ENCODE data around the gene BAHCC1.

BAHCC1 gene

DNA sequence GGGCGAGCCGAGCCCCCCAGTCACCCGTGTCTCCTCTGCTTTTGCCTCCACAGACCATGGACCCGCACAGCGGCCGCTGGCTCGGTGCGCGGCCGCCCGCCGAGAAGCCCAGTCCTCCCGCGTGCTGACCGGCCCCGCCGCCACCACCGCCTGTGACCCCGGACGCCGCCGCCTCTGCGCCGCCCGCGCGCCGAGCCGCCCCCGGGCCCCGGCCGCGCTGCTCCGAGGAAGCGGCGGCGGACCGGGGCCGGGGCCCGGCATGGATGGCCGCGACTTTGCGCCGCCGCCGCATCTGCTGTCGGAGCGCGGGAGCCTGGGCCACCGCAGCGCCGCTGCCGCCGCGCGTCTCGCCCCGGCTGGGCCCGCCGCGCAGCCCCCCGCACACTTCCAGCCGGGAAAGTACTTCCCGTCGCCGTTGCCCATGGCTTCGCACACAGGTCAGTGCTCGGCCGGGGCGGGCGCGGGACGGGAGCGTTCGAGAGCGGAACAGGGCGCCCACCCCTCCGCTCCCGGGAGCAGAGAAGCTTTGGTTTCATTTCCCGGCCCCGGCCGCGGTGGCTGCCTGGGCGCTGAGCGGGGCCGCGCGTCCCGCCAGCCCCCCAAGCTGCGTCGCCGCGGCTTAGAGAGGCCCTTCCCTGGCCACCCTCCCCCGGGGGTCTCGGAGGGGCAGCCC is 4.4 kb downstream of the BAHCC1 start:
- no peak for DNase-seq
- H3K79me2 ChIP-seq (ENCODE audit: control insufficient read depth, insufficient read depth, low read length, poor library complexity), result peaks cover 15% of the 10 kb centered on the region
- H3K4me2 ChIP-seq (ENCODE audit: low read length), result peak overlapping the region; percentile 82
- H4K91ac ChIP-seq (ENCODE audit: low read depth, low read length), result peak overlapping the region; percentile 58
- peak overlapping the region; percentile 63 for H4K8ac ChIP-seq (ENCODE audit: low read depth, low read length)
- H3K79me1 ChIP-seq (ENCODE audit: low read length), result peaks cover 32% of the 10 kb centered on the region
- H2AFZ ChIP-seq (ENCODE audit: insufficient read depth, low read length, poor library complexity), result peak overlapping the region; percentile 50
- no peak overlapping the region for H2BK12ac ChIP-seq (ENCODE audit: low read length)
- H2BK120ac ChIP-seq (ENCODE audit: insufficient read depth, low read length, poor library complexity), result peak overlapping the region; percentile 26
- H3K4ac ChIP-seq (ENCODE audit: low read depth, low read length), result peak overlapping the region; percentile 8
- peak overlapping the region; percentile 77 for H3K4me3 ChIP-seq (ENCODE audit: low read depth, low read length)
- H3K27me3 ChIP-seq (ENCODE audit: insufficient read depth, low read length), result peaks cover 17% of the 10 kb centered on the region
- WGBS (ENCODE audit: extremely low coverage, insufficient coverage, insufficient read length), result no CpG with 5 or more reads among the region's 95 CpGs
- H3K36me3 ChIP-seq (ENCODE audit: control insufficient read depth in 1 of 2, insufficient read depth in 2 of 2, low read length in 2 of 2), result no peaks in the 10 kb centered on the region
- H2AK5ac ChIP-seq (ENCODE audit: low read length), result no peak overlapping the region
- H4K12ac ChIP-seq (ENCODE audit: low read depth, low read length), result no peak overlapping the region
- peak overlapping the region; percentile 75 for H3K18ac ChIP-seq (ENCODE audit: low read length)
- H3K9ac ChIP-seq (ENCODE audit: low read length), result peak overlapping the region; percentile 79
- peaks cover 6% of the 10 kb centered on the region for H3K9me3 ChIP-seq (ENCODE audit: insufficient read depth, low read depth, low read length)
- no peak overlapping the region for H2BK5ac ChIP-seq (ENCODE audit: low read depth, low read length, poor library complexity)
- H3K27ac ChIP-seq (ENCODE audit: low read depth, low read length), result no peak overlapping the region
- peak overlapping the region; percentile 13 for H3K14ac ChIP-seq (ENCODE audit: low read length)
- no peak overlapping the region for H3K23ac ChIP-seq (ENCODE audit: low read length)
- peaks cover 14 to 32% of the 10 kb centered on the region in 2 experiments for H3K4me1 ChIP-seq (ENCODE audit: control insufficient read depth in 1 of 2, insufficient read depth in 2 of 2, low read length in 2 of 2)

DNA sequence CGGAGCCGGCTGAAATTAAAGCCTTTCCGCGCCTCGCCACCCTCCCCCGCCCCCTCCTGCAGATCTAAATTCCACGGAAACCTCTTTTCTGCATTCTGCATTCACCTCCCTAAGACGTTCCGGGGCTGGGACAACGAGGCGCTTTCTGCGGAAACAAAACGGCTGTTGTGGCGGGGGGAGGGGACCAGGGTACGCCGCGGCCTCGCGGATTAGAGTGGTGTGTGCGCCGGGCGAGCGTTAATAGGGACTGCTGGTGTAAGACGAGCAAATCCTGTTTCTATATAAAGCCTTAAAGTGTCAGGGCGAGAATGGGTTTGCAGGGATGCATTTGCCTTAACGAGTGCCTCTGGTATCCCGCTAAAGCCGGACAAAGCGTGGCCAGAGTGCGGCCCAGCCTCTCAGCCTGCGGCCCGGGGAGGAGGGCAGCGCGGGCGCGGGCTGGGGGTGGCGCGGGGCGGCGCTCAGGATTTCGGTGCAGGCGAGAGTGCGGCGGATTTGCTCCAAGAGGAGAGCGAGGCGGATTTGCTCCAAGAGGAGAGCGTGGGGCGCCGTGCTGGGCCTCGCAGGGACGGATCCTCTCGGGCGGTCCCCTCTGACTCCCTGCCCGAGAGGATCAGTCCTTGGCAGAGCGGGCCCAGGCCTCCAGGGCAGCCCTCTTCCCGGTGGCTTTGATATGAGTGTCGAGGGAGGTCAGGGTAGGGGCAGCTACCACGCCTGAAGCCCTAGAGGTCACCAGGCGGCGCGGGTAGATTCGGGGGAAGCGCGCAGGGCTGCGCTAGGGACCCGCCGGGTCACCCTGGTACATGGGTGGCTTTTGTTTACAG is 5.1 kb downstream of the BAHCC1 start:
- peak overlapping the region; percentile 28 for H3K9ac ChIP-seq (ENCODE audit: low read length)
- no peak overlapping the region for H2BK12ac ChIP-seq (ENCODE audit: low read length)
- peak overlapping the region; percentile 82 for H3K4me2 ChIP-seq (ENCODE audit: low read length)
- H4K8ac ChIP-seq (ENCODE audit: low read depth, low read length), result peak overlapping the region; percentile 11
- no peak overlapping the region for H3K23ac ChIP-seq (ENCODE audit: low read length)
- peak overlapping the region; percentile 77 for H3K4me3 ChIP-seq (ENCODE audit: low read depth, low read length)
- H3K18ac ChIP-seq (ENCODE audit: low read length), result peak overlapping the region; percentile 7
- H2AK5ac ChIP-seq (ENCODE audit: low read length), result no peak overlapping the region
- no peak overlapping the region for H3K4ac ChIP-seq (ENCODE audit: low read depth, low read length)
- peaks cover 32% of the 10 kb centered on the region for H3K79me1 ChIP-seq (ENCODE audit: low read length)
- H3K4me1 ChIP-seq (ENCODE audit: control insufficient read depth in 1 of 2, insufficient read depth in 2 of 2, low read length in 2 of 2), result peaks cover 11 to 28% of the 10 kb centered on the region in 2 experiments
- no CpG with 5 or more reads among the region's 67 CpGs for WGBS (ENCODE audit: extremely low coverage, insufficient coverage, insufficient read length)
- H2AFZ ChIP-seq (ENCODE audit: insufficient read depth, low read length, poor library complexity), result peak overlapping the region; percentile 50
- peaks cover 15% of the 10 kb centered on the region for H3K79me2 ChIP-seq (ENCODE audit: control insufficient read depth, insufficient read depth, low read length, poor library complexity)
- no peak overlapping the region for H2BK5ac ChIP-seq (ENCODE audit: low read depth, low read length, poor library complexity)
- no peak overlapping the region for H3K27ac ChIP-seq (ENCODE audit: low read depth, low read length)
- peak overlapping the region; percentile 24 for H3K14ac ChIP-seq (ENCODE audit: low read length)
- H4K12ac ChIP-seq (ENCODE audit: low read depth, low read length), result no peak overlapping the region
- DNase-seq, result no peak
- H4K91ac ChIP-seq (ENCODE audit: low read depth, low read length), result peak overlapping the region; percentile 58
- no peaks in the 10 kb centered on the region for H3K36me3 ChIP-seq (ENCODE audit: control insufficient read depth in 1 of 2, insufficient read depth in 2 of 2, low read length in 2 of 2)
- H3K9me3 ChIP-seq (ENCODE audit: insufficient read depth, low read depth, low read length), result peaks cover 6% of the 10 kb centered on the region
- peak overlapping the region; percentile 26 for H2BK120ac ChIP-seq (ENCODE audit: insufficient read depth, low read length, poor library complexity)
- H3K27me3 ChIP-seq (ENCODE audit: insufficient read depth, low read length), result peaks cover 17% of the 10 kb centered on the region

DNA sequence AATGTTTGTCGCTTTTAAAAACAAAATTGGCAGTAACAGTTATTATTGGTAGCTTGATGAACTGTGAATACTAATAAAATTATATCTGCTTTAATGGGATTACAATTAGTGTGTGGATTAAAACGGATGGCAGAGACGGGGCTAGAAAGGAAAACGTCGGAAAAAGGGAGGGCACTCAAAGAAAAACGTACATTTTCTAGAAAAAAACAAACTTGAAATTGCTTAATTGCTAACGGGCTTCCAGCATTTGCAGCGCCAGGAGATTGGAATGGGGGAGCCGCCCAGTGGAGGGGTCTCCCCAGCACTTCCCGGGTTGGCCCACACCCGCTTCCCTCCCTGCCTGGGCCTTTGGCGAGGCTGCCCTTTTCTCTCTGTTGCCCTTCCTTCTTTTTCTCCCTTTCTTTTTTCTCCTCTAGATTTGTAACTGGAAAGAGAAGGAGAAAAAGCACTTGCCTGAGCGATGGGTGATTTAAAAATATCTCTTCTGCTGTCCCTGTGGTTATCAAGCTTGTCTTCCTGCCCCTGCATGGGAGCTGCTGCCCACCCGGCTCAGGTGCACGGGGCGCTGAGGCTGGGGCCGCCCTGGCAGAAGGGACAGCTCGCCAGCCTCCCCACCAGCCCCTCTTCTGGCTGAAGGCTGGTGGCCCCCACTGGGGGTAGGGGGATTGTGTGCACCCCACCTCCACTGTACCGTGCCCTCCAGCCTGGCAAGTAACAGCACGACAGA is 5.9 kb downstream of the BAHCC1 start:
- H3K27ac ChIP-seq (ENCODE audit: low read depth, low read length), result no peak overlapping the region
- no peak overlapping the region for H4K91ac ChIP-seq (ENCODE audit: low read depth, low read length)
- H3K79me1 ChIP-seq (ENCODE audit: low read length), result peaks cover 28% of the 10 kb centered on the region
- H3K27me3 ChIP-seq (ENCODE audit: insufficient read depth, low read length), result peaks cover 17% of the 10 kb centered on the region
- H2BK5ac ChIP-seq (ENCODE audit: low read depth, low read length, poor library complexity), result no peak overlapping the region
- no peak overlapping the region for H4K8ac ChIP-seq (ENCODE audit: low read depth, low read length)
- H3K18ac ChIP-seq (ENCODE audit: low read length), result peak overlapping the region; percentile 19
- no CpG with 5 or more reads among the region's 20 CpGs for WGBS (ENCODE audit: extremely low coverage, insufficient coverage, insufficient read length)
- no peaks in the 10 kb centered on the region for H3K36me3 ChIP-seq (ENCODE audit: control insufficient read depth in 1 of 2, insufficient read depth in 2 of 2, low read length in 2 of 2)
- H3K79me2 ChIP-seq (ENCODE audit: control insufficient read depth, insufficient read depth, low read length, poor library complexity), result peaks cover 13% of the 10 kb centered on the region
- no peak overlapping the region for H3K4ac ChIP-seq (ENCODE audit: low read depth, low read length)
- peaks cover 6% of the 10 kb centered on the region for H3K9me3 ChIP-seq (ENCODE audit: insufficient read depth, low read depth, low read length)
- no peak overlapping the region for H3K9ac ChIP-seq (ENCODE audit: low read length)
- H3K23ac ChIP-seq (ENCODE audit: low read length), result peak overlapping the region; percentile 7
- no peak overlapping the region for H4K12ac ChIP-seq (ENCODE audit: low read depth, low read length)
- H3K4me1 ChIP-seq (ENCODE audit: control insufficient read depth in 1 of 2, insufficient read depth in 2 of 2, low read length in 2 of 2), result peaks cover 14 to 26% of the 10 kb centered on the region in 2 experiments
- no peak overlapping the region for H2AFZ ChIP-seq (ENCODE audit: insufficient read depth, low read length, poor library complexity)
- no peak overlapping the region for H2BK12ac ChIP-seq (ENCODE audit: low read length)
- no peak overlapping the region for H3K14ac ChIP-seq (ENCODE audit: low read length)
- no peak for DNase-seq
- no peak overlapping the region for H3K4me2 ChIP-seq (ENCODE audit: low read length)
- no peak overlapping the region for H2BK120ac ChIP-seq (ENCODE audit: insufficient read depth, low read length, poor library complexity)
- peak overlapping the region; percentile 12 for H3K4me3 ChIP-seq (ENCODE audit: low read depth, low read length)
- H2AK5ac ChIP-seq (ENCODE audit: low read length), result no peak overlapping the region

DNA sequence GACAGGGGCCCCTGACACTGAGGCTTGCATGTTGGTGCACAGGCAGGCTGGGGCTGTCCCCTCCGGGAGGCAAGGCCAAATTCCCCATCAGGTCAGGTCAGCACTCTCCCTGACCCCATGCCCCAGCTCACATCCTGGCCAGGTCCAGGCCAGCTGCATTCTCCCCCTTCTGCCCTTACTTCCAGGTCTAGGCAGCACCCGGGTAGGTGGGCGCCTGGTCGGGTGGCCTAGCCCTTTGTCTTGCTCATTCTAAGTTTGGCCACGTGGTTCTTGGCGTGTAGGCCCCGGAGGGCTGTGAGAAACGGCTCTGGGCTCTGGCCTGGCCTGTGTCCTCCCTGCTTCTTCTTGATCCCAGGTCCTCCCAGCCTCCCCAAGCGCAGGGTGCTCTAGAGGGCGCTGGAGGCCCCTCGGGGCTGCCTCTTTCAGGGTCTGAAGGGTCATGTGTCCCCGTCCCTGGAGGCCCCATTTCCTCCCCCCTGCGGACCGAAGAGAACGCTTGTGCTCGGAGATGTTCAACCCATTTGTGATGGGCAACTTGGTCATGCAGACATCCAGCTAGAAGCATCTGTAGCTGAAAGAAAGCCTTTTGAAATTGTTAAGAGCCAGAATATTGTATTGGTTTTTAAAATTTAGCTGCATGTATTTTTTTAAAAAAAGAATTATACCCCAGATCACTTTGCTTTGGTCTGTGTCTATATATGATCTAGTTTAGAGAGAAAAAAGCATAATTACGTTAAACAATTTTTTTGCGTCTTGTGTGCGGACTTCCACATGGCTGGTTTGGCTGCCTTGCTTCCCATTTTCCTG is 6.7 kb downstream of the BAHCC1 start:
- Histone ChIP-seq H3K14ac (ENCODE audit: low read length) (no peak overlapping the region), H3K79me1 (ENCODE audit: low read length) (peaks cover 20% of the 10 kb centered on the region), H3K18ac (ENCODE audit: low read length) (no peak overlapping the region), H2BK120ac (ENCODE audit: insufficient read depth, low read length, poor library complexity) (no peak overlapping the region), H4K8ac (ENCODE audit: low read depth, low read length) (no peak overlapping the region), H2BK5ac (ENCODE audit: low read depth, low read length, poor library complexity) (no peak overlapping the region), H3K27me3 (ENCODE audit: insufficient read depth, low read length) (peaks cover 17% of the 10 kb centered on the region), H3K27ac (ENCODE audit: low read depth, low read length) (no peak overlapping the region), H3K23ac (ENCODE audit: low read length) (peak overlapping the region; percentile 7), H3K4ac (ENCODE audit: low read depth, low read length) (no peak overlapping the region), H3K4me1 (ENCODE audit: control insufficient read depth in 1 of 2, insufficient read depth in 2 of 2, low read length in 2 of 2) (peaks cover 14 to 26% of the 10 kb centered on the region in 2 experiments), H2AK5ac (ENCODE audit: low read length) (no peak overlapping the region), H3K4me3 (ENCODE audit: low read depth, low read length) (peak overlapping the region; percentile 12), H2BK12ac (ENCODE audit: low read length) (no peak overlapping the region), H3K79me2 (ENCODE audit: control insufficient read depth, insufficient read depth, low read length, poor library complexity) (peaks cover 8% of the 10 kb centered on the region), H3K4me2 (ENCODE audit: low read length) (no peak overlapping the region), H3K36me3 (ENCODE audit: control insufficient read depth in 1 of 2, insufficient read depth in 2 of 2, low read length in 2 of 2) (no peaks in the 10 kb centered on the region), H2AFZ (ENCODE audit: insufficient read depth, low read length, poor library complexity) (no peak overlapping the region), H3K9ac (ENCODE audit: low read length) (no peak overlapping the region), H4K12ac (ENCODE audit: low read depth, low read length) (no peak overlapping the region), H3K9me3 (ENCODE audit: insufficient read depth, low read depth, low read length) (peaks cover 6% of the 10 kb centered on the region), H4K91ac (ENCODE audit: low read depth, low read length) (no peak overlapping the region)
- DNase-seq, result no peak
- WGBS (ENCODE audit: extremely low coverage, insufficient coverage, insufficient read length), result no CpG with 5 or more reads among the region's 19 CpGs

All from trophoblast cell (in vitro differentiated cells and primary cell).